ENCODE results near the gene SSH2.

The SSH2 gene

DNA sequence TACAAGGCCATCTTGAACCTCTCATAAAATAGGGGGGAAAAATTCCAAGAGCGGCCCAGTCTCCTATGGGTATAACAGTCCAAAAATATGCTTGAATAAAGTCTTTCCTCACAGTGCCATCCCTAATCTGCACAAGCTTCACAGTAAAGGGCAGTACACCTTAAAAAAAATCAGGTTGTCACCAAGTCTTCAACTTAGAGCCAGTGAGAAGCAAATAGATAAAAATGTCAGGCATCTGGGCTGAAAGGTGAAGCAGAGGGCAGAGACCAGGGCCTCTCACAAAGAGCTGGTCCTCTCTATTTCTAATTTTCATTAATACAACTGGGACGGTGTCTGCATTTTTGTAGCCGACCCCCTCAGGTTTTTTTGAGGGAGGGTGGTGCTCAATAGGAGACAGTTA lies 82.9 kb downstream of the SSH2 start:
- Histone ChIP-seq H3K36me3 (replicated peaks; ENCODE audit: insufficient read depth, low read length) (no peaks in the 10 kb centered on the region), H3F3A (ENCODE audit: insufficient read depth, low read length) (no peaks in the 10 kb centered on the region), H3K9ac (ENCODE audit: low read length) (no peak overlapping the region), H4K20me1 (ENCODE audit: insufficient read depth, low read length) (no peaks in the 10 kb centered on the region), H3K27ac (ENCODE audit: low read length) (no peak overlapping the region), H3K4me1 (ENCODE audit: low read length) (no peaks in the 10 kb centered on the region), H3K4me2 (ENCODE audit: low read depth, low read length) (no peak overlapping the region), H2AFZ (ENCODE audit: low read length) (no peak overlapping the region), H3K79me2 (ENCODE audit: low read length) (no peaks in the 10 kb centered on the region), H3K9me3 (replicated peaks; ENCODE audit: insufficient read depth, low read length) (no peaks in the 10 kb centered on the region), H3K4me3 (ENCODE audit: low read length) (no peak overlapping the region), H3K9me2 (replicated peaks; ENCODE audit: insufficient read depth, low read length) (no peaks in the 10 kb centered on the region), H3K27me3 (replicated peaks; ENCODE audit: insufficient read depth, low read length) (no peaks in the 10 kb centered on the region)
- TF ChIP-seq EZH2 (optimal IDR thresholded peaks at IDR 0.05; ENCODE audit: low read depth, low read length) (no peak), EZH2phosphoT487 (IDR thresholded peaks at IDR 0.05; ENCODE audit: low read length) (no peak)
- TF ChIP-seq, protein P1, sequence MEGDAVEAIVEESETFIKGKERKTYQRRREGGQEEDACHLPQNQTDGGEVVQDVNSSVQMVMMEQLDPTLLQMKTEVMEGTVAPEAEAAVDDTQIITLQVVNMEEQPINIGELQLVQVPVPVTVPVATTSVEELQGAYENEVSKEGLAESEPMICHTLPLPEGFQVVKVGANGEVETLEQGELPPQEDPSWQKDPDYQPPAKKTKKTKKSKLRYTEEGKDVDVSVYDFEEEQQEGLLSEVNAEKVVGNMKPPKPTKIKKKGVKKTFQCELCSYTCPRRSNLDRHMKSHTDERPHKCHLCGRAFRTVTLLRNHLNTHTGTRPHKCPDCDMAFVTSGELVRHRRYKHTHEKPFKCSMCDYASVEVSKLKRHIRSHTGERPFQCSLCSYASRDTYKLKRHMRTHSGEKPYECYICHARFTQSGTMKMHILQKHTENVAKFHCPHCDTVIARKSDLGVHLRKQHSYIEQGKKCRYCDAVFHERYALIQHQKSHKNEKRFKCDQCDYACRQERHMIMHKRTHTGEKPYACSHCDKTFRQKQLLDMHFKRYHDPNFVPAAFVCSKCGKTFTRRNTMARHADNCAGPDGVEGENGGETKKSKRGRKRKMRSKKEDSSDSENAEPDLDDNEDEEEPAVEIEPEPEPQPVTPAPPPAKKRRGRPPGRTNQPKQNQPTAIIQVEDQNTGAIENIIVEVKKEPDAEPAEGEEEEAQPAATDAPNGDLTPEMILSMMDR (IDR thresholded peaks at IDR 0.05; ENCODE audit: low read length) = no peak
- no peak for DNase-seq

- no peak overlapping the region for H3K4me2 ChIP-seq (ENCODE audit: low read depth, low read length)
- no peaks in the 10 kb centered on the region for H3K9me3 ChIP-seq (replicated peaks; ENCODE audit: insufficient read depth, low read length)
- no peak overlapping the region for H3K4me3 ChIP-seq (ENCODE audit: low read length)
- no peak overlapping the region for H2AFZ ChIP-seq (ENCODE audit: low read length)
- DNase-seq = no peak
- no peaks in the 10 kb centered on the region for H3K4me1 ChIP-seq (ENCODE audit: low read length)
- no peaks in the 10 kb centered on the region for H3K27me3 ChIP-seq (replicated peaks; ENCODE audit: insufficient read depth, low read length)
- TF ChIP-seq EZH2phosphoT487 (IDR thresholded peaks at IDR 0.05; ENCODE audit: low read length) = no peak
- TF ChIP-seq EZH2 (optimal IDR thresholded peaks at IDR 0.05; ENCODE audit: low read depth, low read length) = no peak
- H3K27ac ChIP-seq (ENCODE audit: low read length) = no peak overlapping the region
- H3F3A ChIP-seq (ENCODE audit: insufficient read depth, low read length) = no peaks in the 10 kb centered on the region
- no peaks in the 10 kb centered on the region for H3K36me3 ChIP-seq (replicated peaks; ENCODE audit: insufficient read depth, low read length)
- no peak overlapping the region for H3K9ac ChIP-seq (ENCODE audit: low read length)
- H3K9me2 ChIP-seq (replicated peaks; ENCODE audit: insufficient read depth, low read length) = no peaks in the 10 kb centered on the region
- H3K79me2 ChIP-seq (ENCODE audit: low read length) = no peaks in the 10 kb centered on the region
- no peaks in the 10 kb centered on the region for H4K20me1 ChIP-seq (ENCODE audit: insufficient read depth, low read length)
These were observed 83.7 kb downstream of the SSH2 start for GRCh38 chr17:29846298-29846697.

- no peak overlapping the region for H3K9ac ChIP-seq (ENCODE audit: low read length)
- no peaks in the 10 kb centered on the region for H4K20me1 ChIP-seq (ENCODE audit: insufficient read depth, low read length)
- H3K27me3 ChIP-seq (replicated peaks; ENCODE audit: insufficient read depth, low read length) = no peaks in the 10 kb centered on the region
- H3F3A ChIP-seq (ENCODE audit: insufficient read depth, low read length) = no peaks in the 10 kb centered on the region
- no peaks in the 10 kb centered on the region for H3K9me2 ChIP-seq (replicated peaks; ENCODE audit: insufficient read depth, low read length)
- H2AFZ ChIP-seq (ENCODE audit: low read length) = no peak overlapping the region
- H3K9me3 ChIP-seq (replicated peaks; ENCODE audit: insufficient read depth, low read length) = no peaks in the 10 kb centered on the region
- H3K4me2 ChIP-seq (ENCODE audit: low read depth, low read length) = no peak overlapping the region
- no peaks in the 10 kb centered on the region for H3K36me3 ChIP-seq (replicated peaks; ENCODE audit: insufficient read depth, low read length)
- no peak for DNase-seq
- no peak overlapping the region for H3K27ac ChIP-seq (ENCODE audit: low read length)
- H3K79me2 ChIP-seq (ENCODE audit: low read length) = no peaks in the 10 kb centered on the region
- TF ChIP-seq EZH2 (optimal IDR thresholded peaks at IDR 0.05; ENCODE audit: low read depth, low read length) (no peak), EZH2phosphoT487 (IDR thresholded peaks at IDR 0.05; ENCODE audit: low read length) (no peak)
- TF ChIP-seq, protein P1 (IDR thresholded peaks at IDR 0.05; ENCODE audit: low read length) = no peak
- no peaks in the 10 kb centered on the region for H3K4me1 ChIP-seq (ENCODE audit: low read length)
- H3K4me3 ChIP-seq (ENCODE audit: low read length) = no peak overlapping the region
These were observed 85.5 kb downstream of the SSH2 start for GRCh38 chr17:29844339-29845048.

DNA sequence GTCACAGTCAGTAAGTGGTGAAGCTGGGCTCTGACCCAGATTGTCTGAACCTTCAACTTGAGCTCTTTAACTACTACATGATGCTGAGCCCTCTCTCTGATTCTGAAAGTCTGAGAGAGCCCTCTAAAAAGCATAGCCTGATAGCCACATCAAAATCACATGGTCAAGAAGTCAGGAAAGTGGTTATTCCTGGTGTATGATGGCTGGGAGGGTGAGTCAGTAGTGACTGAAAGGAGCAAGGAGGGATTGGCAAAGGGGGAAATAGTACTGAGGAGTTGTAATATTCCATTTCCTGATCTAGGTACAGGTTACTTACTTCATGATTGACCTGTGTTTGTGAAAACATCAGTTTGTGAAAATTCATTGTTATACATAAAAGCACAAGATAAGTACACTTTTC lies 89.1 kb downstream of the SSH2 start:
- Histone ChIP-seq H3K27ac (ENCODE audit: low read length) (no peak overlapping the region), H3K79me2 (ENCODE audit: low read length) (no peaks in the 10 kb centered on the region), H3K4me1 (ENCODE audit: low read length) (no peaks in the 10 kb centered on the region), H3K4me3 (ENCODE audit: low read length) (no peak overlapping the region), H2AFZ (ENCODE audit: low read length) (no peak overlapping the region), H3K9ac (ENCODE audit: low read length) (no peak overlapping the region), H3F3A (ENCODE audit: insufficient read depth, low read length) (no peaks in the 10 kb centered on the region), H3K36me3 (replicated peaks; ENCODE audit: insufficient read depth, low read length) (no peaks in the 10 kb centered on the region), H3K9me2 (replicated peaks; ENCODE audit: insufficient read depth, low read length) (no peaks in the 10 kb centered on the region), H3K4me2 (ENCODE audit: low read depth, low read length) (no peak overlapping the region), H4K20me1 (ENCODE audit: insufficient read depth, low read length) (no peaks in the 10 kb centered on the region), H3K9me3 (replicated peaks; ENCODE audit: insufficient read depth, low read length) (no peaks in the 10 kb centered on the region), H3K27me3 (replicated peaks; ENCODE audit: insufficient read depth, low read length) (no peaks in the 10 kb centered on the region)
- TF ChIP-seq, protein P1 (IDR thresholded peaks at IDR 0.05; ENCODE audit: low read length) = no peak
- no peak for TF ChIP-seq EZH2phosphoT487 (IDR thresholded peaks at IDR 0.05; ENCODE audit: low read length)
- TF ChIP-seq EZH2 (optimal IDR thresholded peaks at IDR 0.05; ENCODE audit: low read depth, low read length) = no peak
- no peak for DNase-seq
